ENCODE results near the gene HERC3.

DNA sequence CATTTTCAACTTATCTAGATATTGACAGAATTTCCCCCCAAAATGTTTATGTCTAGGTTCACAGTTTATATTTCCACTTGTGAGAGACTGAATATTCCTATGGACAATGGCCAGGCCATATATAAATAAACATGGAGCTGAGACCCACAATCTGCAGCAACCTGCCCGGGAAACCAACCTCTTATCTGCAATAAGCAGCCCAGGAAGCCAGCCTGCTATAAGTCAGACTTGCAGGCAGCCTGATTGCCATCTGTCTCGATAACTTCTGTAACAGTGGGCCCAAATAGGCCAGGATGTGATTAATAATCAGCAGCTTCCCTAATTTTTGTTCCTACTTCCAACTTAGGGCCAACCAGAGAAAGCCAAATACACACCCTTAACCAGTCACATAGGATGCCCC lies 110.5 kb downstream of the HERC3 start:
- TF ChIP-seq GATA3 (IDR thresholded peaks at IDR 0.05; ENCODE audit: low read depth, low read length) = no peak
- TF ChIP-seq GATA2 (IDR thresholded peaks at IDR 0.05; ENCODE audit: low read depth, low read length) = no peak

Measured in SH-SY5Y (cell line).